GM19043 (cell line): ENCODE measurements around the gene KLK7.

Experiments
- ATAC-seq: cut with Tn5 transposase; IDR thresholded peaks from one replicate; pipeline ENCODE4 v1.9.1; 2021; ENCODE audit warnings: low read depth; ENCODE audit not compliant: unreplicated experiment

KLK7 gene

DNA sequence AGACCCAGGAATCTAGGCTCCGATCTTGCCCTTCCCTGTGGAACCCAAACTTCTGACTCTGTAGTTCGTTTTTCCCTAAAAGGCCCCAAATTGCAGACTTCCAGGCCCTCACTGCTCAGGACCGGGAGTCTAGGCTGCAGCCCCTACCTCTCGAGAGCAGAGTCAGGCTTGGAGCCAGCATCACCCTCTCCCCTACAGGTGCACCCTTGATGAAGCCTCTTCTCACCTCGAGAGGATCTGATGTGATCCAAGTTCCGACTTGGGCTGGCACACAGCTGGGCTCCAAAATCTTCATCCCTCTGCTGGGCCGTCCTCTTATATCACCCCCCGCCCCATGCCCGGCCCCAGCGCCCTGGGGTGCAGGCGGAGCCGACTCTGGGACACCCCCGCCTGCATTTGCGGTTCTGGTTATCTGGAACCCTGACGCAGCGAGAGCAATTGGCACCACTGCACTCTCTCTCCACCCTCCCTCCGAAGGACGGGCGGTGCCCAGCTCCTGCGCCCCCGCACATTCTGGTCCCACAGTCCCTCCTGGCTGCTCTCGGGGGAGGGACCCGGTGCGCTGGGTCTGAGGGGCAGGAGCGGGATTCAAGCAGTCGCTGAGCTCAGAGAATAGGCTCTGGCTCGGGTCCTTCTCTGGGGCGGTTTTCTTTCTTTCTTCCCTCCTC lies at the start of gene KLK7:
KLK7 (minus strand) TSS at position 293 of the 668 bp plus-strand sequence. CDS start 1,518 bp downstream, outside the sequence.
- no peak for ATAC-seq

DNA sequence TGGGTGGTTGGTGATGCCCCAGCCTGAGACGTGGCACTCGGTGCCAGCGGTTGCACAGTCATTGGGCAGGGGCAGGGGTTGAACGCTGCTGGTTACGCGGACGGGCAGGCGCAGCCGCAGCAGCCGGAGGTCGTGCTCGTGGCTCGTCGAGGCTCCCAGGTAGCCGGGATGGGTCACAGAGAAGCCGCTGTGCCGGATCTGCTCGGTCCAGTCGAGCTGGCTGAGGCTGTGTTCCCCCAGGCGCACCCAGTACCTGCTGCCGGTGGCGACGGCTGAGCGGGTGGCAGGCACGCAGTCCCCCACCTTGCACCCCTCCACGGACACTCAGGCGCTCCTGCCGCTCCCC lies 48.1 kb upstream of the KLK7 start:
- ATAC-seq: no peak

DNA sequence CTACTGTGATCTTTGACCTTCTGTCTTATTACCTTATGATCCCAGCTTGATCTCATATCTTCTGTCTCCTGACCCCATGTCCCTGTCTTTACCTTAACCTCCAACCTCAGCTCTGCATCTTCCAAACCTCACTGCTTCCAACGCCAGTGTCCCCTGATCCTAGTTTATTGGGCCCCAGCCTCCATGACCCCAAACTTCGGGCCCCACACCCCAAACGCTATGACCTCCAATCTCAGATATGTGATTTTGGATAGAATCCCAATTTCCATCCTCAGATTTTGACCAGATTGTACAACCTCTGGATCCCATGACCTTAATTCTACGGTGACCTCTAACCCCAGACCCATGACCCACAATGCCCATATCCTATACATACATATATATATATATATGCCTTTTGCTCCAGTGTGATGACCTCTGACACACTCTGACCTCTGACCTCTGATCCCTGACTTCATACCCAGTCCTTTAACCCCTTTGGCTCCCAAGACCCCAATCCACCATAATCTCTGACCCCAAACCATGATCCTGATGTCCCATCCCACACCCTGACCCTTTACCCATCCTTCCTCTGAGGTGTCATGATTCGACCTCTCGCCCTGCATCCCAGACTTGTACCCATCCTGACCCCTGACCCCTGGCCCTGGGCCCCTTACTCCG lies 47.6 kb upstream of the KLK7 start:
- ATAC-seq: no peak

DNA sequence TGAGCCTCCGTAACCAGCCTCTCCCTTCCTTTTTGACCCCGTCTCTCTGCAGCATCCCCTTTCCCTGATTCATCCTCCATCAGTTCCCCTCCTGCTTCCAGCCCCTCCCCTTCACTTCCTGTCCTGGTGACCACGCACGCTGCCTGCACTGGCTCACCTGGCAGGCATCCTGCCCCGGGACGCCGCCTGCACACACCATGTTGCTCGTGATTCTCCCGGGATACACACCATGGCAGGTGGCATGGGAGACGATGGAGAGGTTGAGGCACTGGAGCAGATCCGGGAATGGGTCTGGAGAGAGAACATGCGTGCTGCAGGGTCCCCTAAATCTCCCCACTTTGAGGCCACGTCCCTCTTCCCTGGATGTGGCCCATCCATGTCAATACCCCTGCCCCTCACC lies 46.9 kb upstream of the KLK7 start:
- no peak for ATAC-seq

DNA sequence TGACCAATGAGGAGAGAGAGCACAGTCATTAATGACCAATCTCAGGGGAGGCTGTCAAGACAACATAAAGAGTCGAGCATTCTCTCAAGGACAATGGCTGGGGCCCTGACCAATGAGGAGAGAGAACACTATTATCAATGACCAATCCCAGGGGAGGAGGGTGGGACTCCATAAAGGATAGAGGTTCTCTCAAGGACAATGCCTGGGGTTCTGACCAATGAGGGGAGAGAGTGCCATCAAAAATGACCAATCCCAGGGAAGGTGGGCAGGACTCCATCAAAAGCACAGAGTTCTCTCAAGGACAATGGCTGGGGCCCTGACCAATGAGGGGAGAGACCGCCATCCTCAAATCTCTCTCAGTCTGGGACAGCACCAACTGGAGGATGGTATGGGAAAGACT lies 46.0 kb upstream of the KLK7 start:
- ATAC-seq: no peak

DNA sequence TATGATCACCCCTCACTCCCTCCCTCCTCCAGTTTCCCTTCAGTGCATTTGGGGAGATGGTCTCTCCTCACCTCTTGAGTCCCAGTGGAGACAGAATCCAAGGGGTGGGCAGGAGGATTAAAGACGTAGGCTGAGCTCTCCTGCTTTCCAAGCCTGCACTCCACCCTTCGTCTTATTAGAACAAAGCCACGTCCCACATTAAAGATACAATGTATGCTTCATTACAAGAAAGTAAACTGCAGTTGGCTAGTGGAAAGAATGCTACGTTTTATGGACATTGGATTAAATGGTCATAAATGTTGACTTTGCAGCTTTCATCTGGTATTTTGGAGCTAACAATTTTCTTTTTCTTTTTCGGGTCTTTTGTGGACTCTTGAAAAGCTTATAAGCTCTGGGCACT lies 44.2 kb upstream of the KLK7 start:
- ATAC-seq: no peak

DNA sequence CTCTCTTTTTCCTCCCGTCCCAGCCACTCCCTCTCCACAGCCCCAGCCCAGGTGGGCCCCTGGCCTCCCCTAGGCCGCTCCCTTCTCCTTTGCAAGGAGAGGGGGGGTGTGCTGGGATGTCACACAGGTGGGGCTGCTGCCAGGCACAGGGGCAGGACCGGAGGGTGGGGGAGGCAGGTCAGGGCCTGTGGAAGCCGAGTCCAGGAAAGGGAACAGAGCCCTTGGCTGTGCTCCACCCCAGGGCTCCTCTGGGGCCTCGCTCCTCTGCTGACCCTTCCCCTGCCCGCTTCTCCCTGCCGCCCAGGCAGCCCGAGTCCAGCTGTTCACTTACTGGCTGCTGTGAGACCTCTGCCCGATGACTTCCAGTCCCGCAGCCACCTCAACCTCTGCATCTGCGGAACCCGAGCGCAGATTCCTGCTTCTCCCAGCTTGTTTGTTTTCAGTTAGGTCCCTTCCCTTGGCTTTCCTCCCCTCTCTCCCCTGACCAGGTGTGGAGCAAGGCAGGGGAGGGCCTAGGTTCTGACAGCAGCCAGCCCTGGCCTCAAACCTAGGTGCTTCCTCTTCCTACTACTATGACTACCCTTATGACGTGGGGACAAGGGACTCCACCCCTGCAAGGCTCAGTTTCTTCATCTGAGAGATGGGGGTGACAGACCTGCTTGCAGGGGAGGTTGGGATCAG lies 43.5 kb upstream of the KLK7 start:
- no peak for ATAC-seq

DNA sequence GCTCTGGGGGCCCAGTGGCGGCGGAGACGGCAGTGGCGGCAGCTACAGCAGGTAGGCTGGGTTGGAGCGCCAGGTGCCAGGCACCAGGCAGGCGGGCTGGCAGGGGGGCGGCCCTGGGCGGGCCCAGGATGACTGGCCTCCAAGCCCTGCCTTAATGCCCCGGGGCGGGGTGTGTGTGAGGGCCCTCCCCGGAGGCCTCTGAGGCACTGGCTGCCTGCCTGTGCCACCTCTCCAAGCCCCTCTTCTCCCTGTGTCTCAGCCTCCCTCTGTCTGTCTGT lies 42.8 kb upstream of the KLK7 start, which contains the start of gene KLK11:
KLK11 (minus strand) TSS at position 63 of the 278 bp plus-strand sequence. CDS start 985 bp downstream, outside the sequence.
- no peak for ATAC-seq

DNA sequence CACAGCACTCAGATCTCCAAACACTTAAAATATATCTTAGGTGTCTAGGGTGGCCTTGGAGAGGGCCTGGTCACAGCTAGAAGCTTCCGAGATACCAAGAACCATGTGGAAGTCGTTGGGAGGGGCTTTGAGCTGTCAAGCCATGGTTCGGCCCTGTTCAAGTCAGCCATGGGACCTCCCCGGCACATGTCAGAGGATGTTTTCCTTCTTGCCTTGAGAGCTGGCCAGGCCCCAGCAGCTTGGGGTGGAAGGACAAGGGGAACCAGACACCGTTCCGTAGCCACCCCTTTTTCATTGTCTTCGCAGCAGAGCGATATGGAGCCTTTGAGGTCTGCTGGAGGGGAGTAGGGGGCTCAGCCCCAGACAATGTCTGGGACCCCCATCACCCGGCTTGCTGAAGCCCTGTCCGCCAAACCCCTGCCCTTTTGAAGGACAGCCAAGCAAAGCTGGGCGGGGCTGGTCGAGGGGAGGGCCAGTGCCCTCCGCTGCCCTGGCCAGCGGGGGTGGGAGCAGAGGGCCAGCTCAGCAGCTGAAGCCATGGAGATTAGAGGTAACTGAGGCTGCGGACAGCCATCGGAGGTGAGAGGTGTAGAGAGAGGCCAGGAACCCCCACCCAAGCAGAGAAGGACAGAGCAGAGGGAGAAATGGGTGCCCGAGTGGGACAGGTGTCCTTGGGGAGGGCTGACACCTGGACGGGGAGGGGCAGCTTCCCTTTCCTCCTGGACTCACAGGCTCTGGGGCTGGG lies 42.3 kb upstream of the KLK7 start:
- no peak for ATAC-seq

DNA sequence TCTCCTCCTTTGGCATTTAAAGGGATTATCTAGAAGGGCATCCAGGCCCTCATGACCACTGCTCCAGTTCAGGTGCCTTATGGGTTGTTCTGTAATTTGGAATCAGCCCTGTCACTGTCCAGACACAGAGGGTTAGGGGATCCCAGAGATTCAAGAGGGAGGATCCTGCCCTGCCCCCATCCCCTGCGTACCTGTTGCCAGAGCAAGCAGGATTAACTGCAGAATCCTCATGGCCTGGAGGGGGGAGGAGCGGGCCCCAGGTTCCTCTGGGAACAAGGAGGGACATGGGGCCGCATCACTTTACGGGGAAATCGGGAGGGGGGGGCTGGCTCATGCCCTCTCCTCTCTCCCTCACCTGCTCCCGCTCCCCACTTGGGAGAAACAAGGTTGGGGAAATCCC lies 41.7 kb upstream of the KLK7 start:
- no peak for ATAC-seq

DNA sequence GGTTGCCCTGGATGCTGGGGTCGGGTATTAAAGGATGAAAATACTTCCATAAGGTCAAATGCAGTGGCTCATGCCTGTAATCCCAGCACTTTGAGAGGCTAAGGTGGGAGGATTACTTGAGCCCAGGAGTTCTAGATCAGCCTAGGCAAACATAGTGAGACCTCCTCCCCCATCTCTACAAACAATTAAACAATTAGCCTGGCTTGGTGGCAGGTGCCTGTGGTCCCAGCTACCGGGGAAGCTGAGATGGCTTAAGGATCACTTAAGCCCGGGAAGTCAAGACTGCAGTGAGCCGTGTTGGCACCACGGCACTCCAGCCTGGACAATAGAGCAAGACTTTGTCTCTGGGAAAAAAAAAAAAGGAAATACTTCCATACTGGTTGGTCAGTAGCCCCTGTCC lies 41.2 kb upstream of the KLK7 start:
- no peak for ATAC-seq

DNA sequence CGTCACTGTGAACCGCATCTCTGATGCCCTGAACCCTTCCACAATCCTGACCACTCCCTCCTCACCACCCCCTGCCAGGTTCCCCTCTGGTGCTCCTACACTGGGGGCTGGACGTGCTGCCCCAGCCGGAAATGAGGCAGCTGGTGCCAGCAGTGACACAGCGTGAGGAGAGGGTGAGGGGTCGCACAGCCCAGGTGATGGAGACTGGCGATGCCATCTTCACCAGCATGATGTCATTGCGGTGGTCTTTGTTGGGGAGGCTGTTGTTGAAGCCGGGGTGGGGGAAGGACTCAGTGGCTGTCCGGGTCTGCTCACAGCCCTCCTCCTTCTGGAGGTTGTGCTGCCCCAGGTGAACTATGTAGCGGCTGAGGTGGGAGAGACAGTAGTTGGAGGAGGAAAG lies 40.2 kb upstream of the KLK7 start:
- no peak for ATAC-seq

DNA sequence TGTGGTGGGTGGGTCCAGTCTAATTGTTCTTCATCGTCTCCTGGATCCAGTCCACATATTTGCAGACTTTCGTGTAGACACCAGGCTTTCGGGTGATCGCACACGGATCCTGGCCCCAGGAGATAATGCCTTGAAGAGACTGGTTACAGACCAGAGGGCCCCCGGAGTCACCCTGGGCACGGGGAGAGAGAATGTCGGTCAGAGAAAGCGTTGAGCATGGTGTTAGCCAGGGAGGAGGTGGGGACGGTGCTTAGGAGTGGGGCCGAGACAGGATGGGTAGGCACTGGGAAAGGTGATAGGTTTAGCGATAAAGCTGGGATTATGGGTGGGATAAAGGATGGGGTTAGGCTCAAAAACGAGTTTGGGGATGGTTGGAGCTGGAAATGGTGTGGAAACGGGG lies 38.8 kb upstream of the KLK7 start:
- no peak for ATAC-seq

DNA sequence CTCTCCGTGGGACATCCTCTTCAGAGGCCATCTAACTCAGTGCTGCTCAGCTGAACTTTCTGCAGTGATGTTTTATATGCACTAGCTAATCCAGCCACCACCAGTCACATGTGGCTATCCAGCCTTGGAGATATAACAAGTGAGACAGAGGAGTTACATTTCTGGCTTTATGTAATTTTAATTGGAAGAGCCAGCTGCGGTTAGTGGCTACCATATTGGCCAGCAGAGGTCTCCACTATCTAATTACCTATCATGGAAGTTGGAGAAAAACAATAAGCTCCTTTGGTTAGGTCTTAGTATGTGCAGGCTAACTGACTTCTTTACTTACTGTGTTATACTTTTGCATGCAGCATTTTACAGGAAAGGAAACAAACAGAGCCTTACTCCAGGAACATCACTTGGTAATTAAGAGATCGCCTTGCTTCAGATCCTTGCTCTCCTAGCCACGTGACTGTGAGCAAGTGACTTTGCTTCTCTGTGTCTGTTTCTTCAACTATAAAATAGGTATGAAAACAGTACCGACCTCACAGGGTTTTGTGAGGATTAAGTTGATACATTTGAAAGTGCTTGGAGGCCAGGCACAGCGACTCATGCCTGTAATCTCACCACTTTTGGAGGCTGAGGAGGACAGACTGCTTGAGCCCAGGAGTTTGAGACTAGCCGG lies 37.4 kb upstream of the KLK7 start:
- ATAC-seq: no peak

DNA sequence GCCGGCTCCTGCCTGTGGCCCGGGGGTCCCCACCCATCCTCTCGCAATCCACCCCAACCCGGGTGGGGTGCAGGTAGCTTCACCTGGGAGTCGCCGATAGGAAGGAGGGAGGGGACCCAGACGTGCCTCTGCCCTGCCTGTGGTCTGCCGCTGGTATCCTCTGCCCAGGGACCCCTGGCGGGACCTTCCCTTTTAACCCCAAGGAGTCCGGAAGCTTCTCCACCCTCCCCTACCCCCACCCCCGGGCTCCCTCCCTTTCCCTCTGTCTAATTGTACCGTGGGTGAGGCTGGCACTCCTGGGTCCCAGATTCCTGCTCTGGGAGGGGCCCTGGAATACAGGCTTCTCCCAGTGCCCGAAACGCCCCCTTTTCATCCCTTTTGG lies 35.8 kb upstream of the KLK7 start, which contains the start of gene KLK10:
KLK10 (minus strand) TSS at position 166 of the 382 bp plus-strand sequence. CDS start 579 bp downstream, outside the sequence.
- no peak for ATAC-seq

DNA sequence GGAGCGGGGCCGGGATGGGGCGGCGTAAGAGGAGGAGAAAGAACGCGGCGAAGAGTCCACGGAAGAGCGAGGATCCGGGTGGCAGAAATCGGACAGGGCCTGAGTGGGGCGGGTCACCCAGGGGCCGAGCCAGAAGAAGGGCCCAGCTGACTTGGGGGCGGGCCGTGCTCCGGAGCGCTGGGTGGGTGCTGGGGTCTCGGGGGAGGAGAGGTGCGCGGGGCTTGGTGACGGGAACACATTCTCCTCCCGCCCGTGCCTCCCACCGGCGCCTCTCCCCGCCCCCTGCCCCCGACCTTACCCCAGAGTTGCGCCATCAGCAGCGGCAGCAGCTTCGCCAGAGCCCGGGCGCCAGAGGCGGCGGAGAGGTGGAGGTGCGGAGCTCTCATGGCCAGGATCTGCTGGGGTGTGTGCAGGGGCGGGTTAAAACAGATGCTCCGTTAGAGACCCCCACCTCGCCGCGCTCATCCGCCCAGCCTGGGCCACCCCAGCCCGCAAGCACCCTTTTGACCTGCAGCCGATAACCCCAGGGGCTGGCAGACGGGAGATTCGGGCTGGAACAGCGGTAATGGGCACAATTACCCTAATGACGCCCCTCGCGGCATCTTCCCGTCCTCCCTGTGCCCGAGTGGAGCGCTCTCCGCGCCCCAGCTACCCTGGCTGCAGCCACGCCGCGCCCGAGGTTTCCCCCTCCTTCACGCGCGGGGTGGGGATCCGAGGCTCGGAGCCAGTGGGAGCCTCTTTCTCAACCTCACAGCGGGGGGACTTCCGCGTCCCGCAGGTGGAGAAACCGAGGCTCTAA lies 35.2 kb upstream of the KLK7 start:
- no peak for ATAC-seq

DNA sequence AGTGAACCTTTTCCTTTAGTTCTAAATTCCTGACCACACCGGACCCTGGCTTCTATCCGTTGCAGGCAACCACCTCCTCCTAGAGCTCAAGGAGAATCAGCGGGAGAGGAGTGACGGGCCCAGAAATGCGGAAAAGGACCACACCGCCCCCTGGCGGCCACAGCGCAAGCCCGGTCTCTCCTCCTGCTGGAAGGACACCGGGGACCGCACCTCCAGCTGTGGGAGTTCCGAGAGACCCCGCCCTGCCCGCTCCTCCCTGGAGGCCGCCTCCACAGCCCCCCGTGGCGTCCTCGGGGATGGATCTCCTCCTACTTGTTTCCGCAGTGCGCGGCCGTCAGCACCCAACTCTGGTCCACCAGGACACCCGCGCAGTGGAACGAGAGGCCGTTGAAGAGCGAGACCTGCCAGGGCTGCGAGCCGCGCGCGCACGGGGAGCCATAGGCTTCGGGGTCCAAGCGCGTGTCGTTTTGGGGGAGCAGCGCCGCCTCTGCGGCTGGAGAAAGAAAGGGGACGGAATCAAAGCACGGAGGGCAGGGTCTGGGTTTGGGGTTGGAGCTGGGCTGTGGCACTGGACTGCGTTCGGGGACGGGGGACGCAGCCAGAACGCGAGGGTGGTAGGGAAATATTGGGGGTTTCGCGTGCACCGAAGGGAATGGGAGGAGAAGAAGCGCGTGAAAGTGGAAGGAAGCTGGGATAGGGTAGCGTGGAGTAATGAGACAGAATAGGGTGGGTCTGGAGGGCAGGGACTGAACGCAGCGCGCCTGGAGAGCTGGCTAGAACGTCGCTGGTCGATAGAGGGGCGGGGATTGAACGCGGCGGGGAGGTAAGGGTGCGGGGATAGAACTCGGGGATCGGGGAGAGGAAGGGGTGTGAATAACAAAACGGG lies 33.3 kb upstream of the KLK7 start:
- no peak for ATAC-seq

DNA sequence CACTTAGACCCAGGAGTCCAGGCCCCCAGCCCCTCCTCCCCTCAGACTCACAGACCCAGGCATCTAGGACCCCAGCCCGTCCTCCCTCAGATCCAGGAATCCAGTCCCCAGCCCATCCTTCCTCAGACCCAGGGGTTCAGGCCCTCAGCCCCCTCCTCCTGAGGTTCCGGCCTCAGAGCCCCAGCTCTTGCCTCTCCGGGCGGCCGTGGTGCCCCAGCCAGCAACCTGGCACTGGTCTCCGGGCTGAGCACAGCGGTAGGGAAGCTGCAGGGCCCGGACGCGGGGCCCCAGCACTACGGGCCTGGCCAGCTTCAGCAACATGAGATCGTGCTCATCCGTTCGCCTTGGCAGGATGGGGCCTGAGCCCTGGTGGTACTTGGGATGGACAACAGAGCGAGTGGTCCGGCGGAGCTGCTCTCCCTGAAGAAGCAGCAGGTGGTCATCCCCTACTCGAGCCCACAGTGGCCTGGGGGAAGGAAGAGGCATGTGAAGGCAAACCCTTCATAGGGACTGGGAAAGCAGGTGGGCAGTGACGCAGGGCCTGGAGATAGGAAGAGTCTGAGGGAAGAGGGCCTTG lies 32.1 kb upstream of the KLK7 start:
- ATAC-seq: no peak

DNA sequence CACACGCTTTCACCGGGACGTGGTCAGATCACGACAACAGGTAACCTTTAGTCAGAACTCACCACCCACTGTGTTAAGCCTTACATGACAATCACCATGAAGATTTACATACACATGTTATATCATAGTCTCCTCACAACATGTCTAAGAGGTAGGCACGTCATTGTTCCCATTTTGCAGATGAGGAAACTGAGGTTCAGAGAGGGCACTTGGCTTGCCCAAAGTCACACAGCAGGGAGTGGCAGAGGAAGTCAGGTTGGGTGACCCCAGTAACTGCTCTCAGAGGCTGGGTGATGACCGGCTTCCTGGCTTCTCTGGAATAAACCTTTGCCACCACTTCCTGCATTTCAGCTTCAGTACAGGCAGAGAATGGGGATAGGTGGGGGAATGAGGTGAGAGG lies 30.5 kb upstream of the KLK7 start:
- no peak for ATAC-seq
